Measurements from ENCODE around the gene ECD.

GRCh38 chr10:73116017-73116416, 51.8 kb downstream of the ECD start:
- TF ChIP-seq CTCF (IDR thresholded peaks at IDR 0.05) = no peak
- TF ChIP-seq EP300 (IDR thresholded peaks at IDR 0.05; ENCODE audit: low read depth) = no peak
- TF ChIP-seq POLR2A (IDR thresholded peaks at IDR 0.05) = no peak
- no peak for TF ChIP-seq POLR2AphosphoS5 (IDR thresholded peaks at IDR 0.05)
